Kidney (tissue), 14 donors: ENCODE data around the gene CHCHD1. TPM values are rescaled to one million over a fixed set of nuclear protein-coding genes. Genes with fewer than 3 reads are reported as not detected.

Source experiments
- DNase-seq, 5 donors: peaks; one replicate each; pipeline ENCODE4 v3.0.0-alpha.2; 2013 to 2020
- FAIRE-seq: peaks from 2 replicates; lab custom pipeline; 2012; peaks lifted over from hg19 to GRCh38; lab: Jason Lieb, UNC
- H3K27ac ChIP-seq, 2 donors: one replicate each; pipeline ENCODE4 v1.7.0; 2013; ENCODE audit warnings: low read depth in 2 of 2, low read length in 2 of 2, inconsistent platforms in 1 of 2
- H3K27me3 ChIP-seq: one replicate; pipeline ENCODE4 v1.7.1; 2013; ENCODE audit warnings: low read length, inconsistent platforms; ENCODE audit not compliant: control insufficient read depth, insufficient read depth
- H3K36me3 ChIP-seq, 3 donors: one replicate each; pipeline versions ENCODE4 v1.7.0 to v1.7.1; 2013; ENCODE audit warnings: low read length in 3 of 3, control low read depth in 1 of 3, inconsistent platforms in 1 of 3; ENCODE audit not compliant: insufficient read depth in 3 of 3, control insufficient read depth in 2 of 3
- H3K4me1 ChIP-seq, 3 donors: one replicate each; pipeline versions ENCODE4 v1.7.0 to v1.7.1; 2013; ENCODE audit warnings: low read length in 3 of 3, inconsistent platforms in 1 of 3, low read depth in 1 of 3; ENCODE audit not compliant: control insufficient read depth in 2 of 3, insufficient read depth in 2 of 3
- H3K4me3 ChIP-seq, 3 donors: one replicate each; pipeline versions ENCODE4 v1.7.0 to v1.8.1; 2013; ENCODE audit warnings: low read length in 3 of 3, control low read depth in 1 of 3, inconsistent platforms in 1 of 3
- H3K9ac ChIP-seq, 3 donors: one replicate each; pipeline versions ENCODE4 v1.7.0 to v1.7.1; 2013; ENCODE audit warnings: low read length in 3 of 3, control low read depth in 1 of 3, inconsistent platforms in 1 of 3
- H3K9me3 ChIP-seq, 3 donors: one replicate each; pipeline versions ENCODE4 v1.7.0 to v1.7.1; 2013; ENCODE audit warnings: low read length in 3 of 3, control low read depth in 1 of 3, inconsistent platforms in 1 of 3; ENCODE audit not compliant: control insufficient read depth in 2 of 3, insufficient read depth in 1 of 3
- intact Hi-C: fragments of 100-400 bp; cut with DNase I; formaldehyde crosslinking; loops from one replicate; pipeline ENCODE4 v1.11.1; 2022
- polyA plus RNA-seq: library from polyadenylated mRNA; stranded (reverse); fragments of 350-450 nt; fragmentation: Illumina TruSeq; extraction: RNeasy Lipid Tissue Mini Kit (QIAGEN cat#74804); gene quantifications from one replicate; pipeline ENCODE4 v1.2.3, GENCODE V29; 2014; ENCODE audit warnings: low read depth, low replicate concordance; ENCODE audit not compliant: insufficient read depth
- total RNA-seq: library from RNA; stranded (reverse); fragmentation: NEBNext Ultra II Directional; extraction: Animal tissue kit (Norgen Biotek cat#: 25700); gene quantifications from one replicate; pipeline ENCODE4 v1.2.1, GENCODE V29; 2021
- TF ChIP-seq, protein P1 (sequence below): IDR thresholded peaks from 3 replicates; pipeline ENCODE4 v1.5.1; 2012; ENCODE audit warnings: mild to moderate bottlenecking, moderate library complexity, borderline replicate concordance; ENCODE audit not compliant: insufficient read depth; ENCODE audit errors: extremely low read depth
- donor health status: control.
- donor health status: control.
- donor health status: control.
- donor health status: control.
- donor health status: control.
- donor health status: DM: yes; HTN: yes; CAD: no.
- donor health status: Normal renal cell carcinoma (clear cell type).

The CHCHD1 gene
- total and polyA plus RNA-seq, 2 donors from 2014 or later, result 23.4 to 105 TPM

DNA sequence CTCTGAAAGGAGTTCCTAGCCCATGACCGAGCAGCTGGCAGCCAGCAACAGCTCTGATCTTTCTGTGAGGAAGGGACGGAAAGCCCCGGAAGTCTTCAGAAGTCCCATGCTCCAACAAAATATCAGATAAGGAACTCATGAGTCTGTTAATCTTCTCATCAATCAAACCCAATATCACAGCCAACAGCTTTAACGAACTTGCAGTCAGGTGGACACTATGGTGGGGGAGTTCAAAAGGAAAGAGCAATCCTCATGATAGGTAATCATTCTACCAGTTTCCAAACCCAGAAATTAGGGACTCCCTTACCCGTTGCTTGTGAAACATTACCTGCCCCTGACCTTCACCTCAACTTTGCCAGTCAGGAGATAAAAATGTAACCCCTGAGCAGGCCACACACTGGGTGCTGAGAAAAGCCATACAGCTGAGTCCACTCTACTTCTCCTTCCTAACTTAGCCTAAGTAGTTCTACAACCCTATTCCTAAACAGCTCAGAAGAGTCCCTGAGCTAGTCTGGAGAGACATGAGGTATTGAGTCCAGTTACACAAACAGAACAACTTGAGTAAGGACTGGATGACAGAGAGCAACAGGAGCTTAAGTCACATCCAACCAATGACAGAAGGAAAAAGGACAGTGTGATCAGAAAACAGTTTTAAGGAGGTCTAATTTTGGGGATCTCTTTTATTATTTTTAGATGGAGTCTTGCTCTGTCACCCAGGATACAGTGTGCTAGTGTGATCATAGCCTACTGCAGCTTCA, 27.4 kb downstream of the CHCHD1 start:
- H3K9me3 ChIP-seq, result no peaks in the 10 kb centered on the region
- peaks cover 0 to 31% (median 19%) of the 10 kb centered on the region in 3 donors for H3K36me3 ChIP-seq
- FAIRE-seq (no peak), DNase-seq (no peak)
- intact Hi-C loops, result no loop called here
- H3K27ac ChIP-seq, result no peak overlapping the region
- H3K4me3 ChIP-seq, result no peak overlapping the region
- no peaks in the 10 kb centered on the region for H3K27me3 ChIP-seq
- TF ChIP-seq, protein P1, sequence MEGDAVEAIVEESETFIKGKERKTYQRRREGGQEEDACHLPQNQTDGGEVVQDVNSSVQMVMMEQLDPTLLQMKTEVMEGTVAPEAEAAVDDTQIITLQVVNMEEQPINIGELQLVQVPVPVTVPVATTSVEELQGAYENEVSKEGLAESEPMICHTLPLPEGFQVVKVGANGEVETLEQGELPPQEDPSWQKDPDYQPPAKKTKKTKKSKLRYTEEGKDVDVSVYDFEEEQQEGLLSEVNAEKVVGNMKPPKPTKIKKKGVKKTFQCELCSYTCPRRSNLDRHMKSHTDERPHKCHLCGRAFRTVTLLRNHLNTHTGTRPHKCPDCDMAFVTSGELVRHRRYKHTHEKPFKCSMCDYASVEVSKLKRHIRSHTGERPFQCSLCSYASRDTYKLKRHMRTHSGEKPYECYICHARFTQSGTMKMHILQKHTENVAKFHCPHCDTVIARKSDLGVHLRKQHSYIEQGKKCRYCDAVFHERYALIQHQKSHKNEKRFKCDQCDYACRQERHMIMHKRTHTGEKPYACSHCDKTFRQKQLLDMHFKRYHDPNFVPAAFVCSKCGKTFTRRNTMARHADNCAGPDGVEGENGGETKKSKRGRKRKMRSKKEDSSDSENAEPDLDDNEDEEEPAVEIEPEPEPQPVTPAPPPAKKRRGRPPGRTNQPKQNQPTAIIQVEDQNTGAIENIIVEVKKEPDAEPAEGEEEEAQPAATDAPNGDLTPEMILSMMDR, result no peak
- no peak overlapping the region for H3K9ac ChIP-seq
- H3K4me1 ChIP-seq, result peaks cover 0 to 3% (median 0%) of the 10 kb centered on the region in 3 donors

DNA sequence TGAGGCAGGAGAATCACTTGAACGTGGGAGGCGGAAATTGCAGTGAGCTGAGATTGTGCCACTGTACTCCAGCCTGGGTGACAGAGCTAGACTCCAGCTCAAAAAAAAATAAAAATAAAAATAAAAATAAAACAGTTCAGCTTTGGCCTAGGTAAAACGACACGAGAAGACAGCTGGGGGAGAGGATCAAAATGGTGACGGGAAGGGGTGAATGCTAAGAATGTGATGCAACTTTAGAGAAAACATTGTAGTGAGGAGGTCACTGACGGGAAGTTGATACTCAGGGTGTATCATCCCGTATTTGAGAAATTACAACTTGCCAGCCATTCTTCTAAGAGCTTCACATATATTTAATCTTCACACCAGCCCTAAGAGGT, 28.5 kb downstream of the CHCHD1 start:
- peaks cover 0 to 3% (median 0%) of the 10 kb centered on the region in 3 donors for H3K4me1 ChIP-seq
- FAIRE-seq (no peak), DNase-seq (no peak)
- peaks cover 0 to 33% (median 21%) of the 10 kb centered on the region in 3 donors for H3K36me3 ChIP-seq
- TF ChIP-seq, protein P1, result no peak
- no peaks in the 10 kb centered on the region for H3K27me3 ChIP-seq
- H3K4me3 ChIP-seq, result peak overlapping the region; percentile 49 to 71 (median 65)
- intact Hi-C loops, result no loop called here
- no peaks in the 10 kb centered on the region for H3K9me3 ChIP-seq
- no peak overlapping the region for H3K27ac ChIP-seq
- H3K9ac ChIP-seq, result peak overlapping the region; percentile 7 to 49 (median 31)

DNA sequence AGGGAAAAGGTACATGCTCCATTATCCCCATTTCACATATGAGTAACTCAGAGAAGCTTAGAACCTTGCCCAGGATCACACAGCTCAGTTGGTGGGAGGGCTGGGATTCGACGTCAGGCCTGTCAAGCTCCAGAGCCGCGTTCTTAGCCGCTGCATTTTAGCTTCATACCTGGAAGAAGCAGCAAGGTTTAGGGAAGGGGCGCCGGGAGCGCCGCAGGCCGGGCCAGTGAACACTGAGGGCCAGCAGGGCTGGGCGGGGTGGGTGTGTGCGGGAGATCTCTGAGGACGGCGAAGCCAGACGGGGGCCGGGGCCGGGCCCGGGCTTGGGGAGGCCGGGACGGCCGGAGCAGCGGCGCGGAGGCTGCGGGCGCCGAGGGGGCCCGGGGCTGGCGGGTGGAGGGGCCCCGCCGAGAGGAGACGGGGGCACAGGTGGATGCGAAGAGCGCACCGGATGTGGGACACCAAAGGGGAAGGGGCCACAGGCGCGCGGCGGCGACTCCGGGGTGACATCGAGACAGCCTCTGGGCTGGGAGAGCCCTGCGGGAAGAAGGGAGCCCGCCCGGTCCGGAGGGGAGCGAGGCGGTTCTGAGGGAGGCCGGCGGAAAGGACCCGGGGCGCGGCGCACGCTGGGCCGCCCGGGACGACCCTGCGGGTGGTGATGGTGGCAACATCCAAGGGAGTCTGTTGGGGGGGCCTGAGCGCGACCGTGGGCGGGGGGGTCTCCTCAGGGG, 29.1 kb downstream of the CHCHD1 start:
- peak overlapping the region; percentile 7 to 73 (median 49) for H3K9ac ChIP-seq
- TF ChIP-seq, protein P1, result no peak
- H3K27ac ChIP-seq, result peak overlapping the region; percentile 66 to 68
- H3K36me3 ChIP-seq, result peaks cover 0 to 31% (median 15%) of the 10 kb centered on the region in 3 donors
- no peaks in the 10 kb centered on the region for H3K27me3 ChIP-seq
- no peaks in the 10 kb centered on the region for H3K9me3 ChIP-seq
- H3K4me1 ChIP-seq, result peaks cover 0 to 3% (median 0%) of the 10 kb centered on the region in 3 donors
- peak overlapping the region; percentile 49 to 71 (median 65) for H3K4me3 ChIP-seq
- DNase-seq (peak in 3 of 5 donors; percentile 30 to 89 (median 66)), FAIRE-seq (no peak)
- intact Hi-C loops, result no loop called here
